Activated CD8-positive, alpha-beta memory T cell treated with anti-CD3 and anti-CD28 coated beads for 36 hours (primary cell): ENCODE measurements around the gene TRIM31. TPM values are rescaled to one million over a fixed set of nuclear protein-coding genes. Genes with fewer than 3 reads are reported as not detected.
"Not testable (repeated sequence)": the region's sequence is repeated elsewhere in the genome, so short reads cannot be mapped to it uniquely, and the experiment has no call there.

ENCODE experiments used
- CTCF ChIA-PET: fragments of 350-600 bp; sonication (Branson Sonifier 250); formaldehyde crosslinking; loops from one replicate; lab custom pipeline; 2021; ENCODE audit warnings: antibody characterized with exemption; lab: Charles Lee
- POLR2A ChIA-PET: fragments of 350-600 bp; sonication (Branson Sonifier 250); formaldehyde crosslinking; loops from one replicate; lab custom pipeline; 2021; ENCODE audit warnings: antibody characterized with exemption; lab: Charles Lee
- total RNA-seq, 2 experiments: library from RNA; stranded (reverse); gene quantifications; one replicate each; pipeline ENCODE4 v1.2.3, GENCODE V29; 2021

TRIM31 gene
- total RNA-seq, 2 experiments from 2014 or later = not detected

DNA sequence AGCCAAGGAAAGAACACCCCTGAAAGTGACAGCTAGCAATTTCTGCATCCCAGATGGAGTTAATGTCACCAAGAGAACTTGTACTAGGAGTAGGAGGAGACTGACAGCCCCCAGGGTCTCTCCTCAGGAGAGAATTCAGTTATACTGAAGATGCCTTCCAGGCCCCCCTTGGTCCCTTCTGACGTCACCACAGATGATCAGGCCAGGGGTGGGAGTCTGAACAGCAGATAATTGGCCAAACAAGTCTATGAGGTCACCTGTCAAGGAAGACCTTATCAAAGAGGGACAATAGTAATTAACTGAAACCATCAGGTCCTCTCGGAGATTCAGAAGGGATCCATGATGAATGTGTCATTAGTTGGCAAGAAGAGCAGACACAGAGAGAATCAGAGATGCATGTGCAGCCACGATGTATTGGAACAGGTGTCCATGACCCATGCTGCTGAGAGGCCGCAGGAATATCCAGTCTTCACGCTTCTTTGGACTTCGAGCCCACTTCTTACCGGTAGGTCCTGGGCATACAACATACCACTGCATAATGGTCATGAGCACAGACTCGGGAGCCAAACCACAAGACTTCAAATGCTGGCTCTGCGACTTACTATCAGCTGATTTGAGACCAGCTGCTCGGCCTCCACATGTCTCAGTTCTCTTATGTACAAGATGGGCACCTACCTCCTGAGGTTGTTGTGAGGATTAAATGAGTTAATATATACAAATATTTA lies 37.9 kb upstream of the TRIM31 start:
- ChIA-PET CTCF (interaction anchor here (1.2 kb wide), 1 partner anchor 20 kb away, joined by 4 read pairs; no protein-coding TSS in a partner anchor), POLR2A (no interaction called here)

DNA sequence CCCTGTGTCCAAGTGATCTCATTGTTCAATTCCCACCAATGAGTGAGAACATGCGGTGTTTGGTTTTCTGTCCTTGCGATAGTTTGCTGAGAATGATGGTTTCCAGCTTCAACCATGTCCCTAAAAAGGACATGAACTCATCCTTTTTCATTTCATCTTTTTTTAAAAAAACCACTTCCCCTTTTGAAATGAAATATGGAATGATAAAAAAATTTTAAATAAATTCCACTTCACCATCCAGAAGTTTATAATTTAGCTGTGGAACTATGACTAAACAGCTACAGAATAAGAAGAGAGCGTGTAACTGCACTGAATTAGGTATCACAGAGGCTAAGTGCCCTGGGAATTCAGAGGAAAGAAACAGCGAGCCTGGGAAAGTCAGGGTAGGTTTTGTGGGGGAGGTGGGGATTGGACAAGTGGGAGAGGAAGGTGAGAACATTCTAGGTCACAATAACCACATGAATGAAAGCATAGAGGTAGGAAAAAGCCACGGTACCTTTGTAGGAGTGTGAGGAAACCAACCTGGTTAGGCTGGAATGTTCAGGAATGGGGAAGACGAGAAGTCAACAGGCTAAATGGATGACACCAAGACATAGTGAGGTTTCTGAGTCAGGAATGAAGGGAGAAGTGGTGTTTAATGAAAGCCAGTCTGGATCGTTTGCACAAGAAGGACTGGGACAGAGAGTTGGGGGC lies 37.1 kb upstream of the TRIM31 start:
- ChIA-PET CTCF (interaction anchor here (1.2 kb wide), 1 partner anchor 19 kb away, joined by 4 read pairs; no protein-coding TSS in a partner anchor), POLR2A (no interaction called here)

DNA sequence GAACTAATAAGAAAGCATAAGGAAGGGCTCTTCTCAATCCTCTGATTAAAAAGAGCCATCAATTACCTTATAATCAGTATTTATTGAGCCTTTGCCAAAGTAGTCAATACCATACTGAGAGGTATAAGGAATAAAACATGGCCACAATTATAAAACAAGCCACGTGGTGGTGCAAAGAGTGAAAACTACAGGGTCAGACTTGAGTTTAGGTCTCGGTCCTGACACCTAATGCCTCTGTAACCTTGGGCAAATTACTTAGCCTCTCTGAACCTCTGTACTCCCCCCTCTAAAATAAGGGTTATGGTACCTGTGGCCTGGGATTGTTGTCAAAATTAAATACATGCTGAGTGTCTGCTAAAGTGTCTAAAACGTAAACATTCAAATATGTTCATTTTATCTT lies 36.3 kb upstream of the TRIM31 start:
- POLR2A ChIA-PET = no interaction called here

DNA sequence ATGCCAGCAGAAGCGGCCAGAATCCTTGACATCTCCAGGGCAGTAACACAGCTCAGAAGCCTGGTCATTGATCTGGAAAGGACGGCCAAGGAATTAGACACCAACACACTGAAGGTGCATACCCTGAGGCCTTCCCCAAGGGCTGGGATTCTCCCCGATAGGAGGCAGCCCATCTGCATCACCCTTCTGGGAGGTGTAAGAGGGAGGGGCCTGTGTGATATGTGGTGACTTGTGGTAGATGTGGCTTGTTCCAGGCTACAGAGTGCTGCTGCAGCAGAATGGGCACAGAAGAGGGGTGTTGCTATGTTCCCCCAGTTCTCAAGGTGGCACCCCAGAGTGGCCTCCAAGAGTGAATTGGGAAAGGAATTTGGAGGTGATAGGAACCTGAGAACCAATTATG lies 34.2 kb upstream of the TRIM31 start:
- ChIA-PET POLR2A (no interaction called here), CTCF (interaction anchor here (1.6 kb wide), 1 partner anchor 16 kb away, joined by 6 read pairs; no protein-coding TSS in a partner anchor)

More for the DNA sequence above, 36.3 kb upstream of the TRIM31 start:
- CTCF ChIA-PET = interaction anchor here (1.2 kb wide), 1 partner anchor 18 kb away, joined by 4 read pairs; no protein-coding TSS in a partner anchor

DNA sequence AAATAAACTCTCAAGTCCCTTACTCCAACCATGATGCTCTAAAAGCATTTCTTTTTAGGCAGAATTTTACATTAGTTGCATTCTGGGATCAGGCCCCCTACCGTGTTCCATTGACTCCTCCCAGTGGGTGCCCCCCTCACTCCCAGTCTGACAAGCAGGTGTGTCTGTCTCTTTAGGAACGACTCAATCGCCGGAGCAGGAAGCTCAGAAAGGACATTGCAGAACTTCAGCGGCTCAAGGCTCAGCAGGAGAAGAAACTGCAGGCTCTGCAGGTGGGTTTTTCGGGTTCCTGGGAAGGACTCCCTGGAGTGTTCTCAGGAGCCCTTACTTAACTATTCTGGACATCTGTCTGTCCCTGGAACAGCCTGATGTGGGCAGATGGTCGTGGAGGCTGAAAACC lies 32.9 kb upstream of the TRIM31 start:
- CTCF ChIA-PET = no interaction called here
- POLR2A ChIA-PET = no interaction called here

DNA sequence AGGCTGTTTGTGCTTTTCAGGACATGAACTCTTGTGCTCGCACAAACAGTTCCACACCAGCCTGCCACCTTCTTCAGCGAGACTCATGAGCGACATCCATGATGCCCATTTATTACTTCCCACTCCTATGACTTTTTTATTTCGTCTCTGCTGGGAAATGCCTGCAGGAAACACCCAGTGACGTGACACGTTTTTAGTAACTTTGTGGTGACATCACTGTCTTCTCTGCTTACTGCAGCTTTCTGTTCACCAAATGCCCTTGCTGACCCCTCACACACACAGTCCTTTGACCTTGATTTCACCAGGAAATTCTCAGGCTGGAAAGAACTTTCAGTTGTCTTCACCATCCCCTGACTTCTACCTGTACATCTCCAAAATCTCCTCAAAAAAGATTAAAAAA lies 31.9 kb upstream of the TRIM31 start:
- ChIA-PET CTCF (interaction anchor here (1.2 kb wide), 1 partner anchor 14 kb away, joined by 4 read pairs; no protein-coding TSS in a partner anchor), POLR2A (no interaction called here)

DNA sequence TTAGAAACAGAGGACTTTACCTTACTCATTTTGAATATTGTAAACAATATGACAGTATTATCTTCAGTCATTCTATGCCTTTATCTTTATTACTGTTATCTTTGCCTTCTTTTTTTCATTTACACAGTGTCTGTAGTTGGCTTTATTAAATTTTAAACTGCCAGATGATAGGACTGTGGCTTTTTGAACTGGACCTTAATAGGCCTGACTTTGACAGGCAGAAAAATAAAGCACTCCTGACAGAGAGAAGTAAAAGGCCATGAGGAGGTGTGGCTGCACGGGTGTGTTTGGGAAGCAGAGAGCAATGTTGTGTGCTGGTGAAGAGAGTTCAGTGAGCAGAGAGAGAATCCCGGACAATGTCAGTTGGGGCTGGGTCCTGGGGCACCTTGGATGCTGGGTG lies 30.9 kb upstream of the TRIM31 start:
- ChIA-PET CTCF (interaction anchor here (1.2 to 1.5 kb wide), 2 partner anchors 13 to 41 kb away, joined by 3 to 4 read pairs; no protein-coding TSS in a partner anchor), POLR2A (no interaction called here)

DNA sequence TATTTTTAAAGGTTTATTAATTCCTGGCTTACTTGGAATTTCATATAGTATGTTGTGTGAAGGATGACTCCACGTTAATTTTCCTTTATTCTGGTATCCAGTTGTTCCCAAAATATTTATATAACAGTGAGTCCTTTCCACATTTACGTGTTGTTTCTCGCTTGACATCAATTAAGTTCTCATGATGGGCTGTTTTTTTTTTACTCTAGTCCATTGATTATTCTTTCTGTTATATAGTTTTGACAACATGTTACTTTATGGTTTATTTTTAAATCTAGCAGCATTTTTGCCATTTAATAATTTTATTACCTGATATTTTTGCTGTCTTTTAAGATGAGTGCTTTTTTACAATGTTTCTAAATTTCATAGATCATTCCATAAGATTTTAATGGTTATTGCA lies 29.8 kb upstream of the TRIM31 start:
- POLR2A ChIA-PET = no interaction called here
- CTCF ChIA-PET = interaction anchor here (0.7 to 1.5 kb wide), 2 partner anchors 18 to 40 kb away, joined by 3 read pairs; no protein-coding TSS in a partner anchor

DNA sequence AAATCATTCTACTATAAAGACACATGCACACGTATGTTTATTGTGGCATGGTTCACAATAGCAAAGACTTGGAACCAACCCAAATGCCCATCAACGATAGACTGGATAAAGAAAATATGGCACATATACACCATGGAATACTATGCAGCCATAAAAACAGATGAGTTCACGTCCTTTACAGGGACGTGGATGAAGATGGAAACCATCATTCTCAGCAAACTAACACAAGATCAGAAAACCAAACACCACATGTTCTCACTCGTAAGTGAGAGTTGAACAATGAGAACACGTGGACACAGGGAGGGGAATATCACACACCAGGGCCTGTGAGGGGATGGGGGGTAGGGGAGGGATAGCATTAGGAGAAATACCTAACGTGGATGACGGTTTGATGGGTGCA lies 27.4 kb upstream of the TRIM31 start:
- CTCF ChIA-PET = interaction anchor here (1.2 kb wide), 1 partner anchor 37 kb away, joined by 3 read pairs; no protein-coding TSS in a partner anchor
- POLR2A ChIA-PET = not testable (repeated sequence)

DNA sequence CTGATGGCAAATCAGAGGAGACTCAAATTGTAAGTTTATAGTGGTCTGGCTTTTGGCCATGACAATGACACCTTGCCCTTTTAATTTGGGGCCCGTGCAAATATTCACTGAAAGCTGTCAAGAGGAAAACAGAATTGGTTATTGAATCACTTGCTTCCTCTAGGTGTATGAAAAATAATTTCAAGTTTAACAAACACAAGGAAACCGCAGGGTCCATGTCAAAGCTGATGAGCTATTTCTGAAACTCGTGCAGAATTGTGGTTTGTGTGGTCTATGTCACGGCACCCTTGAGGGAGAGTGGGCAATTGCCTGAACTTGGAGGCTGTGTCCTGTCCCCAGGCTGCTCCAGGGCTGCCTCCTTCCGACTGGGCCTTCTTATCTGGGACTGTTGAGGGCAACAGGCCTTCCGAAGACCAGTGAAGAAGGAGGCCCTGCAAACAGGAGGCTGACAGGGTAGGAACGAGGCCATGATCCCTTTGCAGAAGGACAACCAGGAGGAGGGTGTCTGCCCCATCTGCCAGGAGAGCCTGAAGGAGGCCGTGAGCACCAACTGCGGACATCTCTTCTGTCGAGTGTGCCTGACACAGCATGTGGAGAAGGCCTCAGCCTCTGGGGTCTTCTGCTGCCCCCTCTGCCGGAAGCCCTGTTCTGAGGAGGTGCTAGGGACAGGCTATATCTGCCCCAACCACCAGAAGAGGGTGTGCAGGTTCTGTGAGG lies 23.8 kb upstream of the TRIM31 start:
- POLR2A ChIA-PET = no interaction called here
- CTCF ChIA-PET = no interaction called here

DNA sequence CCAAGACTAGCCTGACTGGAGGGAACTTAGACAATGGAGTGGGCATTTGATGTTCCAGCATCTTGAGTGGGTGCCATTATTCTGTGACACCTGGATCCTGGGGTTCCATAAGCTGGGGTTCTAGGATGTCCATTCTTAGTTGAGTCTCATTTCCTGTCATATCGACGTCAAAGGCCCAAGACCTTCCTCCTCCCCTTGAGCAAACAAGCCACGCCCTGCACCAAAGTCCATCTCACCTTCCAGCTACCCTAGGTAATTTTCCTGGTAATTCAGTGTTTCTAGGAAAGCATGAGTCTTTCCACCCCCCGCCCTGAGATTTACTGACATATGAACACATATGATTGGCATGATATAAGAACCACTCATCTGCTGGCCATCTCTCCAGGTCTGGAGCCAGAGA lies 22.9 kb upstream of the TRIM31 start, which contains the start of gene TRIM40:
TSS of gene TRIM40 (plus strand) at position 384 of the 400 bp plus-strand sequence. CDS start 897 bp downstream, outside the sequence.
- ChIA-PET POLR2A (no interaction called here), CTCF (no interaction called here)

DNA sequence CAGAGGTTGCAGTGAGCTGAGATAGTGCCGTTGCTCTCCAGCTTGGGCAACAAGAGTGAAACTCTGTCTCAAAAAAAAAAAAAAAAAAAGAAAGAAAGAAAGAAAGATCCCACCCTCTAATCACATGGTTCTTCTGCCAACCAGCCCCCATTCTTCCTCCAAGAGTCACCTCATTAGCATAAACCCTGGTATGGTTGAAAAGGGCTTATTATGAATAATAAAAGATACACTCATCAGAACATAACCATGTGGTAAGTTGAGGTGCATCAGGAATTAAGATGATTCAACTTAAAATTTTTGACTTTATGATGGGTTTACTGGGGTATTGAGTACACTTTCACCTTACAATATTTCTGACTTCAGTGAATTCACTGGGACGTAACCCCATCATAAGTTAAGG lies 22.3 kb upstream of the TRIM31 start:
- ChIA-PET POLR2A (no interaction called here), CTCF (no interaction called here)

DNA sequence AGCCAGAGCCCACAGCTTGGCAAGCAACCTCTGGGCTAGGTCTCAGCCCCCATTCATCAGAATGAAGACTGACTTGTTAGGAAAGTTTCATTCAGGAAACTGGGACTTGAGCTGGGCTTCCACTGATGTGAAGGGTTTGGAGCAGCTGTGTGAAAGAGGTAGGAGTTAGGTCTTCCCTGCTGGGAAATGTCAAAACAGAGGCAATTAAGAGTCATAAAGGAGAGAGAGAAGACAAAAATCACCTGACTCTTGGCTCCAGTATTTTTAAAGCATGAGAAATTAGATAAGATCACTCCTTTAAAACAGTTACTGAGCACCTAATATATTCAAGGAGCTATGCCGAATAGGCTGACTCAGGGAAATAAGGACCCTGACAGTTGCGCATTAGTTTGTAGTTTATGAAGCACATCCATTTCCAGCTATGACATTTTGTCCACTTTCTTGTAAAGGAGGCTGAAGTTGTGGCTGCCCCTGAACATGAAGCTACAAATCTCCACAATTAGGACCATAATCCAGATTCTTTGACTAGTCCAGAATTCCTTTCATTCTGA lies 19.1 kb upstream of the TRIM31 start:
- CTCF ChIA-PET = interaction anchor here (0.8 to 5.7 kb wide), 14 partner anchors 12 to 427 kb away, joined by 3 to 136 read pairs (median 6); partner anchors contain the start of genes RNF39 and TRIM31
- POLR2A ChIA-PET = no interaction called here

DNA sequence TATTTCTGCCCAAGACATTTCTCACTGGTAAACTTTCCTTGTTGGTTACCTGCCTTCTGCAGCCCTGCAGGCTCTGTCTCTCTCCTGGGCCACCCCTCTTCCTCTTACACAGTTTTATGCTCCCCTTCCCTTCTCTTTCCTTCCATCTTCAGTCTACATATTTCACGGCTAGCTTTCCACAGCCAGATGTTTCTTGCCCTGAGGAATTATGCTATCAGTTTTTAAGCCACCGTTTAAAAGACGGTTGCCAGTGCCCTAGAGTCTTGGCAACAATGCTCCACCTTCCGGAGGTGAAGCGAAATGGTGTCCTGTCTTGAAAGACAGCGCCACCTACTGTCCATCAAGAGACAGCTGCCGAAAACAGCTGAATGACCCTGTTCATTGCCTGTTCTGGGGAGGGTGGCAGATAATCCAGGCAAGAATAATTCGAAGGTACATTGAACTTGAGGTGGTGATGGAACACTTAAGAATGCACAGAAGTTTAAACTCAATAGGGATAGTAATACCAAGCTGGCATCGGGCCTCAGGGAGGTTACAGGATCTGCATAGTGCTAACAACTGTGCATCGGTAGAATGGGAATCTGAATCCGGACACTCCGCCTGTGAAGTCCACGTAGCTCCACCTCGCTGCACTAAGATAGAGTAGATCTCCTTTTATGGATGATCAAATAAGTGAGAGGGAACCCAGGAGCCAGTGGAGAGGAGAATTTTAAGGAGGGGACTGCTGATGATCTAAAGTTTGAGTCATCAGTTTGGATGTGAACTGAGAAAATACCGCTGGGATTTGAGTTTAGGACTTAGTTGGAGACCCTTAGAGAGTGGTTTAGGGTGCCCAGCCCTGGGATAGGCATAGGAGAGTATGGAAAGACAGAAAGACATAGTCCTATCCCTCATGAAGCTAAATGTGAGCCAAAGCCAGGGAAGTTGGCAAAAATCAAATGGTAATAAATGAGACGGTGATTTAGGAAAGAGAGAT lies 18.3 kb upstream of the TRIM31 start:
- CTCF ChIA-PET = interaction anchor here (0.6 to 5.7 kb wide), 23 partner anchors 9 to 1699 kb away, joined by 3 to 136 read pairs (median 4); partner anchors contain the start of genes RNF39, TRIM26 and TRIM31
- POLR2A ChIA-PET = interaction anchor here (1.0 kb wide), 1 partner anchor 28 kb away, joined by 3 read pairs; no protein-coding TSS in a partner anchor

DNA sequence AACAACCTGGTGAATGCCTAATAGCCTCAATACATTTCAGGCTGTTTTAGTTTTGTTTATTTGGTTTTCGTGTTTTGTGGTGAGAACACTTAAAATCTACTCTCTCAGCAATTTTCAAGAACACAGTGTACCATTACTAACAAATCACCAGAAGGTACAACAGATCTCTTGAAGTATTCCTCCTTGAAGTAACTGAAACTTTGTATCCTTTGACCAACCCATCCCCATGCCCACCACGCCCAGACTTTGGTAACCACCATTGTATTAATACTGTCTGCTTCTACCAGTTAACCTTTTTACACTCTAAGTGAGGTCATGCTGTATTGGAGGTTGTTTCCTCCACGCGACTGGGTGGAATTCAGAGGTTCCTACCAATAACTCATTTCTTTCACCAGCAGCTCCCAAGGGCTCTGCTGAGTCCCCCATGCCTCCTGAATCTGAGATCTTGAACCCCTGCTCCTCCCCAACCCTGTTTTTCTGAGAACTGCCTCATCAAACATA lies 17.3 kb upstream of the TRIM31 start:
- POLR2A ChIA-PET = no interaction called here
- CTCF ChIA-PET = interaction anchor here (1.2 to 5.7 kb wide), 12 partner anchors 8 to 89 kb away, joined by 3 to 136 read pairs (median 6); partner anchors contain the start of genes RNF39 and TRIM31

DNA sequence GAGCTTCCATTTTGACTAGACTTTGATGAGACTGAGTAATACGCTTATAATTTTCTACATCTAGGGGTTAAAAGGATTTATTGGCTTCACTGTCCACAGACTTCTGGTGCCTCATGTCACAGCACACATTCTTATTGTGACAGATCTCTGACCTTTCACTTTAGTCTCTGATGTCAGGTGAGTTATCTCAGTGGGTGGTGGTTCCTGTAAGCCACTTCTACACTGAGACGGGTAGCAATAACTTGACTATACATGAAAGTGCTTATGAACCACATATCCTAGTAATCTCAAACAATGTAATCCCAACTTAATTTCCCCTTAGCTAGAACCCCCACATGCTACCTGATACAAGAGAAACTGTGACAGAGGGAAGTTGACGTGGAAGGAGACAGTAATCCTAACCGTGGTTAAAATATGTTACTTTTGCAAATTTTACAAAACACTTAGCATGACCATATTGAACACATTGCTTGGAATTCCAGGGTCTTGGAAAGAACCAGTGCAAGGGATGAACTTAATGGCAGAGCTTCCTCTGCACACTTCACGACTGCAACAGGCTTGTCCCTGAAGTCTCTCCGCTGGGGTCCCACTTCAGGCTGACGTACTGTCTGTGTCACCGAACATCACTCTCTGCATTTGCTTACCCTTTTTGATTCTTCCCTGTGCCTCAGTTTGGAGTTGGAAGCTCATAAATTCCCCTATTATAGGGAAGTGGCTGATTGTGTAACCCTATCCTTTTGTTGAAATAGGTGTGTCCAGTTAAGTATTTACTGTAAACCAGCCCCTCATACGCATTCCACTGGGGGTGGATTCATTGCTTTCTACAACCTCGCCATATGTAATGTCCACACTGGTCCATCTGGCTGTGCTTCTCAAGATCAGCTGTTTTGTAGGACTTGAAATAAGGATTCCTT lies 16.6 kb upstream of the TRIM31 start:
- POLR2A ChIA-PET = interaction anchor here (0.6 kb wide), 1 partner anchor 338 kb away, joined by 7 read pairs; no protein-coding TSS in a partner anchor

More for the DNA sequence above, 16.6 kb upstream of the TRIM31 start:
- CTCF ChIA-PET = interaction anchor here (1.2 to 5.7 kb wide), 7 partner anchors 7 to 84 kb away, joined by 3 to 136 read pairs (median 9); partner anchors contain the start of gene TRIM31
